Ureter (tissue), 1 donor: ENCODE results near the gene TTC6. TPM values are rescaled to one million over a fixed set of nuclear protein-coding genes. Genes with fewer than 3 reads are reported as not detected.
A peak's percentile ranks its signal among the peaks of the same experiment; 100 is the strongest.

Experiments used
- DNase-seq: peaks from one replicate; pipeline ENCODE4 v3.0.0-alpha.2; 2020; ENCODE audit warnings: low spot score
- total RNA-seq: library from RNA; stranded (reverse); gene quantifications from one replicate; pipeline ENCODE4 v1.2.4, GENCODE V29; 2023
- donor health status: DM: yes; HTN: yes; CAD: no.

The TTC6 gene
- total RNA-seq, 1 donor from 2014 or later: 21.3 TPM

- DNase-seq: no peak
These were observed 9.2 kb upstream of the TTC6 start for GRCh38 chr14:37585971-37586796.

- DNase-seq: no peak
These were observed 8.7 kb upstream of the TTC6 start for GRCh38 chr14:37586797-37587130.

GRCh38 chr14:37587131-37587803 lies 8.2 kb upstream of the TTC6 start:
- DNase-seq: no peak

GRCh38 chr14:37587881-37588666 lies 7.4 kb upstream of the TTC6 start:
- DNase-seq: no peak

GRCh38 chr14:37588667-37588955 lies 6.8 kb upstream of the TTC6 start:
- no peak for DNase-seq

- DNase-seq: no peak
These were observed 6.3 kb upstream of the TTC6 start for GRCh38 chr14:37588956-37589714.

- DNase-seq: no peak
These were observed 5.6 kb upstream of the TTC6 start for GRCh38 chr14:37589715-37590427.

- DNase-seq: no peak
These were observed 4.8 kb upstream of the TTC6 start for GRCh38 chr14:37590428-37591139.

GRCh38 chr14:37591311-37591940 lies 4.0 kb upstream of the TTC6 start:
- no peak for DNase-seq

- DNase-seq: no peak
These were observed 3.4 kb upstream of the TTC6 start for GRCh38 chr14:37591941-37592481.

GRCh38 chr14:37592482-37593408 lies 2.7 kb upstream of the TTC6 start:
- no peak for DNase-seq

- no peak for DNase-seq
These were observed 1.8 kb upstream of the TTC6 start for GRCh38 chr14:37593511-37594237.

GRCh38 chr14:37594238-37594970 lies 1.0 kb upstream of the TTC6 start:
- DNase-seq: peak; percentile 86

- no peak for DNase-seq
These were observed 586 bp downstream of the TTC6 start for GRCh38 chr14:37595809-37596621.

- DNase-seq: no peak
These were observed 1.5 kb downstream of the TTC6 start for GRCh38 chr14:37596790-37597472.

- DNase-seq: no peak
These were observed 2.1 kb downstream of the TTC6 start for GRCh38 chr14:37597538-37597913.
